DND-41 (cell line): ENCODE measurements around the gene NOD2.

Experiments used
- ATAC-seq: fragments of 200-7000 bp; cut with Tn5 transposase; 3 replicates; pipeline ENCODE4 v1.9.1; 2021; ENCODE audit warnings: low read depth; ENCODE audit not compliant: insufficient read depth
- DNase-seq: peaks from one replicate; pipeline ENCODE4 v3.0.0-alpha.2; 2020
- H2AFZ ChIP-seq: 2 replicates; pipeline ENCODE4 v1.6.0; 2012; ENCODE audit warnings: low read depth, low read length
- H3K27ac ChIP-seq: 2 replicates; pipeline ENCODE4 v1.5.1; 2012; ENCODE audit warnings: low read length, inconsistent platforms
- H3K27me3 ChIP-seq: fragments of 200-600 bp; sonication (generic); 2 replicates; pipeline ENCODE4 v1.6.0; 2012; ENCODE audit warnings: low read length, mild to moderate bottlenecking, inconsistent platforms; ENCODE audit not compliant: insufficient read depth, poor library complexity
- H3K36me3 ChIP-seq: 2 replicates; pipeline ENCODE4 v1.5.1; 2012; ENCODE audit warnings: low read length, inconsistent platforms; ENCODE audit not compliant: insufficient read depth
- H3K4me1 ChIP-seq: 2 replicates; pipeline ENCODE4 v1.5.1; 2012; ENCODE audit warnings: mild to moderate bottlenecking, low read length; ENCODE audit not compliant: insufficient read depth
- H3K4me2 ChIP-seq: 2 replicates; pipeline ENCODE4 v1.6.0; 2012; ENCODE audit warnings: mild to moderate bottlenecking, moderate library complexity, low read length, inconsistent platforms; ENCODE audit not compliant: insufficient read depth
- H3K4me3 ChIP-seq, 2 experiments: fragments of 200-600 bp in 1 of 2; shearing (Covaris generic) in 1 of 2; 2 replicates each; pipeline ENCODE4 v1.5.1; 2012 to 2016; ENCODE audit warnings: inconsistent platforms in 2 of 2, low read length in 2 of 2, mild to moderate bottlenecking in 2 of 2, low read depth in 1 of 2, moderate library complexity in 1 of 2
- H3K79me2 ChIP-seq: 2 replicates; pipeline ENCODE4 v1.6.0; 2012; ENCODE audit warnings: low read length, inconsistent platforms; ENCODE audit not compliant: insufficient read depth
- H3K9ac ChIP-seq: 2 replicates; pipeline ENCODE4 v1.6.0; 2012; ENCODE audit warnings: low read depth, mild to moderate bottlenecking, inconsistent platforms, low read length, moderate library complexity
- H3K9me3 ChIP-seq: 2 replicates; pipeline ENCODE4 v1.5.1; 2012; ENCODE audit warnings: low read length, moderate library complexity, mild to moderate bottlenecking, inconsistent platforms; ENCODE audit not compliant: insufficient read depth, severe bottlenecking
- H4K20me1 ChIP-seq: 2 replicates; pipeline ENCODE4 v1.6.0; 2012; ENCODE audit warnings: low read length; ENCODE audit not compliant: insufficient read depth
- EZH2 ChIP-seq: IDR thresholded peaks from 3 replicates; pipeline ENCODE4 v1.6.1; 2012; ENCODE audit warnings: borderline replicate concordance, low read depth, mild to moderate bottlenecking, moderate library complexity, low read length, inconsistent platforms; ENCODE audit not compliant: severe bottlenecking
- TF ChIP-seq, protein P1 (sequence below): IDR thresholded peaks from 2 replicates; pipeline ENCODE4 v1.5.1; 2012; ENCODE audit warnings: borderline replicate concordance, low read length, moderate library complexity, mild to moderate bottlenecking; ENCODE audit not compliant: poor library complexity, severe bottlenecking; ENCODE audit errors: extremely low read depth

The NOD2 gene

DNA sequence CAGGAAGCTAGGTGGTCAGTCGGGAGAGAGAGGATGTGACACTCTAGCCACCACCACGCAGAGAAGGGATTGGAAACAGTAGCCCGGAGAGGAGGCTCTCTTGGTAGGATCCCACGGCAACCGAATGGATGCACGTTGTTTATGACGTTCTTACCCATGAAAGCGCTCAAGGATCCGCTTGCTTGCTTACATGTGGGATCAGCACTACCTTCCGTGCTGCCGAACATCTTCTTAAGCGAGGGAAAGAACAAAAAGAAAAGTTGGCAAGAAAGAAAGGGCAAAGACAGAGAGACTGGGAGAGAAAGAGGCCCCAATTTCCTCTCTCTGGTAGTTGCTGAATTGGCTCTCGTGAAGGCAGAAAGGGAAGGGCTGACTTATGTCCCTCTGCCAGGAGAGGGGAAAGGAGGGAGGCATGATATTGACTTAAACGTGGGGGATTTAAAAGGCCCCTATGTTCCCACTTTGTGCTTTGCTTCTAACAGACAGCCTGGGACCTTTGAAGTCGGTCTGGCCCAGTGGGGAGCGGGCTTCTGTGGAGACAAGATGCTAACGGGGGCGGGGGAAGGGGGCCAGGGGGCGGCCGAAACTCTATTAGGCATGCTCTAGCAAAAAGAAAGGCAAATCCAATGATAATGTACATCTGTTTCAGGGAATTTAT, 47.7 kb upstream of the NOD2 start:
- Histone ChIP-seq H3K4me3 (no peak overlapping the region), H2AFZ (no peak overlapping the region), H3K27ac (no peak overlapping the region), H3K9ac (no peak overlapping the region), H3K4me2 (no peak overlapping the region), H3K27me3 (peaks cover 26% of the 10 kb centered on the region), H3K79me2 (no peaks in the 10 kb centered on the region), H3K4me1 (no peaks in the 10 kb centered on the region), H4K20me1 (peaks cover 4% of the 10 kb centered on the region; the same call in 1 of the 2 replicates), H3K9me3 (no peaks in the 10 kb centered on the region), H3K36me3 (no peaks in the 10 kb centered on the region)
- TF ChIP-seq, protein P1, sequence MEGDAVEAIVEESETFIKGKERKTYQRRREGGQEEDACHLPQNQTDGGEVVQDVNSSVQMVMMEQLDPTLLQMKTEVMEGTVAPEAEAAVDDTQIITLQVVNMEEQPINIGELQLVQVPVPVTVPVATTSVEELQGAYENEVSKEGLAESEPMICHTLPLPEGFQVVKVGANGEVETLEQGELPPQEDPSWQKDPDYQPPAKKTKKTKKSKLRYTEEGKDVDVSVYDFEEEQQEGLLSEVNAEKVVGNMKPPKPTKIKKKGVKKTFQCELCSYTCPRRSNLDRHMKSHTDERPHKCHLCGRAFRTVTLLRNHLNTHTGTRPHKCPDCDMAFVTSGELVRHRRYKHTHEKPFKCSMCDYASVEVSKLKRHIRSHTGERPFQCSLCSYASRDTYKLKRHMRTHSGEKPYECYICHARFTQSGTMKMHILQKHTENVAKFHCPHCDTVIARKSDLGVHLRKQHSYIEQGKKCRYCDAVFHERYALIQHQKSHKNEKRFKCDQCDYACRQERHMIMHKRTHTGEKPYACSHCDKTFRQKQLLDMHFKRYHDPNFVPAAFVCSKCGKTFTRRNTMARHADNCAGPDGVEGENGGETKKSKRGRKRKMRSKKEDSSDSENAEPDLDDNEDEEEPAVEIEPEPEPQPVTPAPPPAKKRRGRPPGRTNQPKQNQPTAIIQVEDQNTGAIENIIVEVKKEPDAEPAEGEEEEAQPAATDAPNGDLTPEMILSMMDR: no peak
- no peak for TF ChIP-seq EZH2
- DNase-seq (no peak), ATAC-seq (no peak)

DNA sequence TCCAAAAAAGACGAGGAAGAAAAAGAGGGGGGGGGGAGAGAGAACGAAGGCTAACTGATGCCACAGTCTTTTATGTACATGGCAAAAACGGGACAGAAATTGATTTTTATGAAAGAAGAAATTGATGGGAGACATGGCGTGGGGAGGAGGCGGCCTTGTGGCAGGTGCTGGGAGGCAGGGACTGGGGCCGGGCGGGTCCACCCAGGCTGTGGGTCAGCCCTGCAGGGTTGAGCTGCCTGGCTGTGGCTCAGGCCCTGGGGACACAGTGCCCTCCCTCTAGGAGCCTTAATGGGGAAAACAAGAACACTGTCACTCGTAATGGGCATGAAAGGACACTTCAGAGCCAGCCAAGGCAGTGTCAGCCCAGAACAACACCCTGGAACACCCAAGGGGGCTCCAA, 47.1 kb upstream of the NOD2 start:
- Histone ChIP-seq H3K27ac (no peak overlapping the region), H3K27me3 (peaks cover 21% of the 10 kb centered on the region), H3K9ac (no peak overlapping the region), H4K20me1 (peaks cover 4% of the 10 kb centered on the region; the same call in 1 of the 2 replicates), H3K9me3 (no peaks in the 10 kb centered on the region), H3K4me2 (no peak overlapping the region), H3K4me1 (no peaks in the 10 kb centered on the region), H3K36me3 (no peaks in the 10 kb centered on the region), H3K79me2 (no peaks in the 10 kb centered on the region), H2AFZ (no peak overlapping the region), H3K4me3 (no peak overlapping the region)
- no peak for DNase-seq
- TF ChIP-seq, protein P1: no peak
- no peak for TF ChIP-seq EZH2
- no peak for ATAC-seq

DNA sequence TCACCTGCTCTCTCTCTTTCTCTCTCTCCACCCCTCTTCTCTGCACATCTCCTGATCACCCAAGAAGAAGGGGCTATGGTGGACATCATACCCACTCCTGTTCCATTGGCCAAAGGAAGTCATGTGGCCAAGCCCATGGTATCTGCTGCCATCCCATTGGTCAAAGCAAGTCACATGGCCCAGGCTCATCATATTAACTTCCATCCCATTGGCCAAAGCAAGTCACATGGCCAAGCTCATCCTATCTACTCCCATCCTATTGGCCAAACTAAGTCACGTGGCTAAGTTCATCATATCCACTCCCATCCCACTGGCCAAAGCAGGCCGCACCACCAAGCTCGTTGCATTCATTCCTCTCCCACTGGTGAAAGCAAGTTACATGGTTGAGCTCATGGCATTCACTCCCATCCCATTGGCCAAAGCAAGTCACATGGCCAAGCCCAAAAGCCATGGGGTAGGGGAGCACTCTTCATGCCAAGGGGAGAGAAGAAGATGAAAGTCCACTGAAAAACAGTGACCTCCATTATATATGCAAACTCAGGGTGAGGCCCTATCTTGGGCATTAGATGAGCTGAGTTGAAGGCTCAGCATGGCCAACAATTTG, 41.5 kb upstream of the NOD2 start:
- H3K27ac ChIP-seq: no peak overlapping the region
- TF ChIP-seq, protein P1: no peak
- no peak for TF ChIP-seq EZH2
- no peak overlapping the region for H3K4me2 ChIP-seq
- no peak overlapping the region for H3K9ac ChIP-seq
- no peaks in the 10 kb centered on the region for H3K79me2 ChIP-seq
- H3K4me1 ChIP-seq: no peaks in the 10 kb centered on the region
- DNase-seq: no peak
- H4K20me1 ChIP-seq: no peaks in the 10 kb centered on the region
- no peak overlapping the region for H2AFZ ChIP-seq
- H3K4me3 ChIP-seq: no peak overlapping the region
- no peaks in the 10 kb centered on the region for H3K27me3 ChIP-seq
- H3K36me3 ChIP-seq: no peaks in the 10 kb centered on the region
- no peak for ATAC-seq
- H3K9me3 ChIP-seq: no peaks in the 10 kb centered on the region
